HCT116 (cell line): ENCODE measurements around the gene CNN3. TPM values are rescaled to one million over a fixed set of nuclear protein-coding genes. Genes with fewer than 3 reads are reported as not detected.

ENCODE experiments used
- ATAC-seq: fragments of 200-7000 bp; cut with Tn5 transposase; 2 replicates; pipeline ENCODE4 v1.9.1; 2020; ENCODE audit warnings: mild to moderate bottlenecking, moderate library complexity
- BruUV-seq: library from RNA; stranded (reverse); fragments of 400-500 nt; replicated peaks from 2 replicates; lab custom pipeline; 2021; lab: Mats Ljungman, UMichigan
- CTCF ChIA-PET: fragments of 300-600 bp; sonication (Branson Sonifier 250); formaldehyde crosslinking; loops from one replicate; lab custom pipeline; 2021; ENCODE audit warnings: antibody characterized with exemption; lab: Charles Lee
- POLR2A ChIA-PET: fragments of 300-600, 350-600 bp; sonication (Branson Sonifier 250); formaldehyde crosslinking; loops from one replicate; lab custom pipeline; 2021; ENCODE audit warnings: antibody characterized with exemption; lab: Charles Lee
- RAD21 ChIA-PET, 2 experiments: fragments of 300-600 bp; sonication (Branson Sonifier 250); formaldehyde crosslinking; loops; one replicate each; lab custom pipeline; 2023; ENCODE audit warnings: low total read pairs in 2 of 2; ENCODE audit not compliant: uncharacterized antibody in 2 of 2, unreplicated experiment in 2 of 2, low non-redundant PET in 1 of 2; lab: Charles Lee
- DNase-seq: peaks from one replicate; pipeline ENCODE4 v3.0.0-alpha.2; 2010; ENCODE audit warnings: low read depth, low spot score
- H2AFZ ChIP-seq: fragments of 200-600 bp; shearing (Covaris generic), sonication (generic); 2 replicates; pipeline ENCODE4 v1.6.1; 2017; ENCODE audit warnings: low read depth, mixed run types, mixed read lengths, antibody characterized with exemption, low read length; ENCODE audit not compliant: poor library complexity, severe bottlenecking
- H3K27ac ChIP-seq: 2 replicates; pipeline ENCODE4 v1.5.1; 2012; ENCODE audit warnings: low read depth, low read length
- H3K27me3 ChIP-seq: fragments of 200-600 bp; sonication (generic); 2 replicates; pipeline ENCODE4 v1.6.1; 2016; ENCODE audit warnings: mixed run types, low read length, mixed read lengths; ENCODE audit not compliant: insufficient read depth
- H3K36me3 ChIP-seq, 2 experiments: fragments of 200-500 bp in 1 of 2; fragments of 200-600 bp in 1 of 2; sonication (Bioruptor generic) in 1 of 2; sonication (generic) in 1 of 2; 2 replicates each; pipeline versions ENCODE4 v1.5.1 to v1.6.1; 2014 to 2016; ENCODE audit warnings: low read length in 2 of 2, inconsistent platforms in 1 of 2, mixed read lengths in 1 of 2, mixed run types in 1 of 2; ENCODE audit not compliant: insufficient read depth in 2 of 2, control insufficient read depth in 1 of 2
- H3K4me1 ChIP-seq, 2 experiments: fragments of 200-600 bp in 1 of 2; sonication (generic) in 1 of 2; 2 replicates each; pipeline versions ENCODE4 v1.5.1 to v1.6.1; 2012 to 2017; ENCODE audit warnings: low read length in 2 of 2, inconsistent platforms in 1 of 2, mild to moderate bottlenecking in 1 of 2, mixed read lengths in 1 of 2, mixed run types in 1 of 2, moderate library complexity in 1 of 2; ENCODE audit not compliant: insufficient read depth in 2 of 2, control insufficient read depth in 1 of 2
- H3K4me2 ChIP-seq: fragments of 200-600 bp; sonication (generic); 2 replicates; pipeline ENCODE4 v1.6.1; 2017; ENCODE audit warnings: mixed run types, low read length, mixed read lengths
- H3K4me3 ChIP-seq, 2 experiments: fragments of 200-600 bp in 1 of 2; sonication (generic) in 1 of 2; replicated peaks in 1 of 2; 2 replicates each; pipeline ENCODE4 v1.5.1; 2011 to 2016; ENCODE audit warnings: low read length in 2 of 2, control low read depth in 1 of 2, low read depth in 1 of 2, mild to moderate bottlenecking in 1 of 2, mixed read lengths in 1 of 2, mixed run types in 1 of 2
- H3K79me2 ChIP-seq: fragments of 200-600 bp; sonication (generic); 2 replicates; pipeline ENCODE4 v1.6.1; 2017; ENCODE audit warnings: mild to moderate bottlenecking, mixed run types, low read length, moderate library complexity, mixed read lengths; ENCODE audit not compliant: insufficient read depth
- H3K9ac ChIP-seq: fragments of 200-600 bp; sonication (generic); 2 replicates; pipeline ENCODE4 v1.6.1; 2016; ENCODE audit warnings: low read length, mixed read lengths
- H3K9me2 ChIP-seq: fragments of 200-600 bp; sonication (generic), shearing (Covaris generic); 2 replicates; pipeline ENCODE4 v1.6.1; 2017; ENCODE audit warnings: mixed run types, mild to moderate bottlenecking, moderate library complexity; ENCODE audit not compliant: insufficient read depth
- H3K9me3 ChIP-seq, 2 experiments: fragments of 200-500 bp in 1 of 2; fragments of 200-600 bp in 1 of 2; sonication (Bioruptor generic) in 1 of 2; sonication (generic) in 1 of 2; 2 replicates each; pipeline ENCODE4 v1.6.1; 2014 to 2017; ENCODE audit warnings: low read length in 2 of 2, mixed read lengths in 2 of 2, inconsistent platforms in 1 of 2, low read depth in 1 of 2, mild to moderate bottlenecking in 1 of 2, mixed run types in 1 of 2, moderate library complexity in 1 of 2; ENCODE audit not compliant: control insufficient read depth in 1 of 2, insufficient read depth in 1 of 2
- H4K20me1 ChIP-seq: fragments of 200-600 bp; sonication (generic), shearing (Covaris generic); 2 replicates; pipeline ENCODE4 v1.6.1; 2017; ENCODE audit warnings: mixed run types, mild to moderate bottlenecking, moderate library complexity; ENCODE audit not compliant: insufficient read depth
- CBX3 ChIP-seq: IDR thresholded peaks from 2 replicates; pipeline ENCODE4 v1.6.1; 2012; ENCODE audit warnings: low read depth
- CEBPB ChIP-seq: IDR thresholded peaks from 2 replicates; pipeline ENCODE4 v1.6.1; 2012; ENCODE audit warnings: low read depth
- EZH2phosphoT487 ChIP-seq: fragments of 200-600 bp; IDR thresholded peaks from 2 replicates; pipeline ENCODE4 v1.6.1; 2018; ENCODE audit warnings: antibody characterized with exemption, borderline replicate concordance
- FOSL1 ChIP-seq: IDR thresholded peaks from 2 replicates; pipeline ENCODE4 v1.6.1; 2012; ENCODE audit warnings: low read depth
- JUND ChIP-seq: IDR thresholded peaks from 2 replicates; pipeline ENCODE4 v1.6.1; 2012
- POLR2A ChIP-seq: IDR thresholded peaks from 2 replicates; pipeline ENCODE4 v1.7.0; 2011; ENCODE audit warnings: borderline replicate concordance; ENCODE audit not compliant: insufficient read depth, insufficient read length; ENCODE audit errors: extremely low read depth
- POLR2AphosphoS5 ChIP-seq: IDR thresholded peaks from 2 replicates; pipeline ENCODE4 v1.6.1; 2011; ENCODE audit warnings: mild to moderate bottlenecking, low read depth, low read length, moderate library complexity
- SRF ChIP-seq: IDR thresholded peaks from 2 replicates; pipeline ENCODE4 v1.6.1; 2012; ENCODE audit warnings: low read depth
- TCF7L2 ChIP-seq: IDR thresholded peaks from 2 replicates; pipeline ENCODE4 v1.7.0; 2011; ENCODE audit warnings: borderline replicate concordance, inconsistent platforms; ENCODE audit not compliant: insufficient read depth, insufficient read length; ENCODE audit errors: extremely low read depth
- YY1 ChIP-seq: IDR thresholded peaks from 2 replicates; pipeline ENCODE4 v1.6.1; 2011; ENCODE audit warnings: low read length, low read depth, moderate library complexity, mild to moderate bottlenecking; ENCODE audit not compliant: insufficient replicate concordance; ENCODE audit errors: extremely low read depth
- ZFX ChIP-seq: fragments of 450-650 bp; IDR thresholded peaks from 2 replicates; pipeline ENCODE4 v1.6.1; 2017
- ZNF274 ChIP-seq: fragments of 200-500 bp; sonication (Bioruptor generic); IDR thresholded peaks from 2 replicates; pipeline ENCODE4 v1.6.1; 2014; ENCODE audit warnings: mild to moderate bottlenecking, low read depth, low read length, inconsistent platforms
- intact Hi-C: fragments of 100-400 bp; cut with micrococcal nuclease; formaldehyde crosslinking; loops from 2 replicates; pipeline ENCODE4 v1.10.0; 2022
- total RNA-seq: library from RNA; stranded (reverse); gene quantifications from one replicate; pipeline ENCODE4 v1.2.1, GENCODE V29; 2021; ENCODE audit not compliant: unreplicated experiment
- TF ChIP-seq, protein P1 (sequence below): IDR thresholded peaks from 2 replicates; pipeline ENCODE4 v1.6.1; 2011; ENCODE audit warnings: mild to moderate bottlenecking, low read length, moderate library complexity; ENCODE audit not compliant: insufficient replicate concordance; ENCODE audit errors: extremely low read depth
- TF ChIP-seq, protein P2 (sequence below): IDR thresholded peaks from 2 replicates; pipeline ENCODE4 v1.6.1; 2012
- TF ChIP-seq, protein P3 (sequence below), 3 experiments: fragments of 200-600 bp in 1 of 3; sonication (generic) in 1 of 3; IDR thresholded peaks in 2 of 3; conservative IDR thresholded peaks in 1 of 3; 2 replicates each; pipeline ENCODE4 v1.5.1; 2012 to 2017; ENCODE audit warnings: low read depth in 2 of 3, low read length in 2 of 3, antibody characterized with exemption in 1 of 3, borderline replicate concordance in 1 of 3, control low read depth in 1 of 3, mild to moderate bottlenecking in 1 of 3, mixed read lengths in 1 of 3, mixed run types in 1 of 3, moderate library complexity in 1 of 3; ENCODE audit not compliant: insufficient read depth in 1 of 3
- TF ChIP-seq, protein P4 (sequence below): IDR thresholded peaks from 2 replicates; pipeline ENCODE4 v1.6.1; 2012; ENCODE audit warnings: low read depth
- TF ChIP-seq, protein P5 (sequence below): IDR thresholded peaks from 2 replicates; pipeline ENCODE4 v1.6.1; 2012

The CNN3 gene
- total RNA-seq, 1 experiment from 2014 or later = 109 TPM

DNA sequence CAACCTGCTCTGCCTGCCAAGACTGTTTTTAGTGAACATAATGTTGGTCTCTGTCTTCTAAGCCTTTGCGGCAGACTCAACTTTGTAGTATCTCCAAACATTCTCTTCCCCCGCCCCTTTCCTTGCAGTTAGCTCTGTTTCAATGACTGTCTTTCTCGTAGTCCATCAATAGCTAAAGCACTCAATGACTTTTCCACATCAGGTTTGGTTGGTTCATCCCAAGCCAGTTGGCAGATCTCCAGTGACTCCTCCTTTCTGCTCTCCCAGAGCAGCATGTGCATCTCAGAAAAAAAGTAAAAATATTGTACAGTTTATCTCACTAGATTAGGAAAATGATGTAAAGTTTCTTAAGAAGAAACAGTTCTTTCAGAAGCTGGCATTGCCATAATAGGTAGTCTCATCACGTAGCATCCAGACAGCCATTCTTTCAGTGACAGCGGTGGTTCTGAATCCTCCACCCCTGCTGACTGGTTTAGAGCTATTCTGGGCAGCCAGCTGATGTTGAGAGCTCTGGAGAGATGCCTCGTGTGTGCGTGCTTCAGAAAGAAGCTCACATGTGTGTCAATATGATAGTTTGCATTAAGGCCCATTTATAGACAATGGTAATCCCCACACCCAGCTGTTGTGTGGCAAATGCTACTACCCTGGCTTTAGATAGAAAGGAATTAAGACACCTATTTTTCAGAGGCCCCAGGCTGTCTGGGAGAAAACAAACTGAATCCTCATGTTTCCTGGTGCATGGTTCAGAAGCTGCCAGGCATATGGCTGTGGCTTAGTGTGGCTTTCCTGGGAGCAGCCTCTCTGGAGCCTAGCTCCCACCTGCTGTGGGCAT is 53.2 kb downstream of the CNN3 start:
- no peak overlapping the region for H3K27ac ChIP-seq
- H3K27me3 ChIP-seq = no peaks in the 10 kb centered on the region
- no peak overlapping the region for H3K9ac ChIP-seq
- TF ChIP-seq POLR2A = no peak
- TF ChIP-seq, protein P1, sequence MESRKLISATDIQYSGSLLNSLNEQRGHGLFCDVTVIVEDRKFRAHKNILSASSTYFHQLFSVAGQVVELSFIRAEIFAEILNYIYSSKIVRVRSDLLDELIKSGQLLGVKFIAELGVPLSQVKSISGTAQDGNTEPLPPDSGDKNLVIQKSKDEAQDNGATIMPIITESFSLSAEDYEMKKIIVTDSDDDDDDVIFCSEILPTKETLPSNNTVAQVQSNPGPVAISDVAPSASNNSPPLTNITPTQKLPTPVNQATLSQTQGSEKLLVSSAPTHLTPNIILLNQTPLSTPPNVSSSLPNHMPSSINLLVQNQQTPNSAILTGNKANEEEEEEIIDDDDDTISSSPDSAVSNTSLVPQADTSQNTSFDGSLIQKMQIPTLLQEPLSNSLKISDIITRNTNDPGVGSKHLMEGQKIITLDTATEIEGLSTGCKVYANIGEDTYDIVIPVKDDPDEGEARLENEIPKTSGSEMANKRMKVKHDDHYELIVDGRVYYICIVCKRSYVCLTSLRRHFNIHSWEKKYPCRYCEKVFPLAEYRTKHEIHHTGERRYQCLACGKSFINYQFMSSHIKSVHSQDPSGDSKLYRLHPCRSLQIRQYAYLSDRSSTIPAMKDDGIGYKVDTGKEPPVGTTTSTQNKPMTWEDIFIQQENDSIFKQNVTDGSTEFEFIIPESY = no peak
- TF ChIP-seq, protein P2, sequence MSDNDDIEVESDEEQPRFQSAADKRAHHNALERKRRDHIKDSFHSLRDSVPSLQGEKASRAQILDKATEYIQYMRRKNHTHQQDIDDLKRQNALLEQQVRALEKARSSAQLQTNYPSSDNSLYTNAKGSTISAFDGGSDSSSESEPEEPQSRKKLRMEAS = no peak
- TF ChIP-seq, protein P3, sequence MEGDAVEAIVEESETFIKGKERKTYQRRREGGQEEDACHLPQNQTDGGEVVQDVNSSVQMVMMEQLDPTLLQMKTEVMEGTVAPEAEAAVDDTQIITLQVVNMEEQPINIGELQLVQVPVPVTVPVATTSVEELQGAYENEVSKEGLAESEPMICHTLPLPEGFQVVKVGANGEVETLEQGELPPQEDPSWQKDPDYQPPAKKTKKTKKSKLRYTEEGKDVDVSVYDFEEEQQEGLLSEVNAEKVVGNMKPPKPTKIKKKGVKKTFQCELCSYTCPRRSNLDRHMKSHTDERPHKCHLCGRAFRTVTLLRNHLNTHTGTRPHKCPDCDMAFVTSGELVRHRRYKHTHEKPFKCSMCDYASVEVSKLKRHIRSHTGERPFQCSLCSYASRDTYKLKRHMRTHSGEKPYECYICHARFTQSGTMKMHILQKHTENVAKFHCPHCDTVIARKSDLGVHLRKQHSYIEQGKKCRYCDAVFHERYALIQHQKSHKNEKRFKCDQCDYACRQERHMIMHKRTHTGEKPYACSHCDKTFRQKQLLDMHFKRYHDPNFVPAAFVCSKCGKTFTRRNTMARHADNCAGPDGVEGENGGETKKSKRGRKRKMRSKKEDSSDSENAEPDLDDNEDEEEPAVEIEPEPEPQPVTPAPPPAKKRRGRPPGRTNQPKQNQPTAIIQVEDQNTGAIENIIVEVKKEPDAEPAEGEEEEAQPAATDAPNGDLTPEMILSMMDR (IDR thresholded peaks at IDR 0.05 in 2 of 3, conservative IDR thresholded peaks at IDR 0.05 in 1 of 3; ENCODE audit: borderline replicate concordance in 1 of 3, insufficient read depth in 1 of 3, low read depth in 2 of 3, low read length in 2 of 3) = no peak
- no peak for TF ChIP-seq POLR2AphosphoS5
- TF ChIP-seq ZFX = no peak
- TF ChIP-seq JUND = no peak
- no peak for TF ChIP-seq CBX3
- no peak for TF ChIP-seq FOSL1
- TF ChIP-seq SRF = no peak
- TF ChIP-seq, protein P4, sequence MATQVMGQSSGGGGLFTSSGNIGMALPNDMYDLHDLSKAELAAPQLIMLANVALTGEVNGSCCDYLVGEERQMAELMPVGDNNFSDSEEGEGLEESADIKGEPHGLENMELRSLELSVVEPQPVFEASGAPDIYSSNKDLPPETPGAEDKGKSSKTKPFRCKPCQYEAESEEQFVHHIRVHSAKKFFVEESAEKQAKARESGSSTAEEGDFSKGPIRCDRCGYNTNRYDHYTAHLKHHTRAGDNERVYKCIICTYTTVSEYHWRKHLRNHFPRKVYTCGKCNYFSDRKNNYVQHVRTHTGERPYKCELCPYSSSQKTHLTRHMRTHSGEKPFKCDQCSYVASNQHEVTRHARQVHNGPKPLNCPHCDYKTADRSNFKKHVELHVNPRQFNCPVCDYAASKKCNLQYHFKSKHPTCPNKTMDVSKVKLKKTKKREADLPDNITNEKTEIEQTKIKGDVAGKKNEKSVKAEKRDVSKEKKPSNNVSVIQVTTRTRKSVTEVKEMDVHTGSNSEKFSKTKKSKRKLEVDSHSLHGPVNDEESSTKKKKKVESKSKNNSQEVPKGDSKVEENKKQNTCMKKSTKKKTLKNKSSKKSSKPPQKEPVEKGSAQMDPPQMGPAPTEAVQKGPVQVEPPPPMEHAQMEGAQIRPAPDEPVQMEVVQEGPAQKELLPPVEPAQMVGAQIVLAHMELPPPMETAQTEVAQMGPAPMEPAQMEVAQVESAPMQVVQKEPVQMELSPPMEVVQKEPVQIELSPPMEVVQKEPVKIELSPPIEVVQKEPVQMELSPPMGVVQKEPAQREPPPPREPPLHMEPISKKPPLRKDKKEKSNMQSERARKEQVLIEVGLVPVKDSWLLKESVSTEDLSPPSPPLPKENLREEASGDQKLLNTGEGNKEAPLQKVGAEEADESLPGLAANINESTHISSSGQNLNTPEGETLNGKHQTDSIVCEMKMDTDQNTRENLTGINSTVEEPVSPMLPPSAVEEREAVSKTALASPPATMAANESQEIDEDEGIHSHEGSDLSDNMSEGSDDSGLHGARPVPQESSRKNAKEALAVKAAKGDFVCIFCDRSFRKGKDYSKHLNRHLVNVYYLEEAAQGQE = no peak
- TF ChIP-seq TCF7L2 = no peak
- no peak for TF ChIP-seq ZNF274
- no peak for TF ChIP-seq CEBPB
- no peak for TF ChIP-seq EZH2phosphoT487
- TF ChIP-seq, protein P5, sequence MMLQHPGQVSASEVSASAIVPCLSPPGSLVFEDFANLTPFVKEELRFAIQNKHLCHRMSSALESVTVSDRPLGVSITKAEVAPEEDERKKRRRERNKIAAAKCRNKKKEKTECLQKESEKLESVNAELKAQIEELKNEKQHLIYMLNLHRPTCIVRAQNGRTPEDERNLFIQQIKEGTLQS = no peak
- no peak for TF ChIP-seq YY1
- no peaks in the 10 kb centered on the region for H4K20me1 ChIP-seq
- RAD21 ChIA-PET = no interaction called here
- POLR2A ChIA-PET = no interaction called here
- ATAC-seq (no peak), DNase-seq (no peak)
- no peak overlapping the region for H2AFZ ChIP-seq
- no peaks in the 10 kb centered on the region for H3K79me2 ChIP-seq
- no TSS peak for BruUV-seq
- H3K9me2 ChIP-seq = no peaks in the 10 kb centered on the region
- peaks cover 0 to 16% of the 10 kb centered on the region in 2 experiments; a peak in 1 of 4 replicates for H3K4me1 ChIP-seq
- no peaks in the 10 kb centered on the region for H3K36me3 ChIP-seq
- intact Hi-C loops = no loop called here
- CTCF ChIA-PET = interaction anchor here (2.2 kb wide), 1 partner anchor 19 kb away, joined by 7 read pairs; no protein-coding TSS in a partner anchor
- H3K9me3 ChIP-seq = no peaks in the 10 kb centered on the region
- no peak overlapping the region for H3K4me2 ChIP-seq
- no peak overlapping the region for H3K4me3 ChIP-seq
